ENCODE results near the gene OR6S1. TPM values are rescaled to one million over a fixed set of nuclear protein-coding genes. Genes with fewer than 3 reads are reported as not detected.
"Not testable (repeated sequence)": the region's sequence is repeated elsewhere in the genome, so short reads cannot be mapped to it uniquely, and the experiment has no call there.

OR6S1 gene
- total RNA-seq, 1 donor from 2014 or later, result not detected

- H3K4me3 ChIP-seq (ENCODE audit: low read depth, low read length), result no peak overlapping the region
- no peak for TF ChIP-seq CTCF (IDR thresholded peaks at IDR 0.05; ENCODE audit: insufficient read depth, low read length, poor library complexity, severe bottlenecking)
- H3K27me3 ChIP-seq (ENCODE audit: control insufficient read depth, insufficient read depth, low read length), result peaks cover 8% of the 10 kb centered on the region
- DNase-seq (ENCODE audit: low read depth), result no peak
- no peaks in the 10 kb centered on the region for H3K36me3 ChIP-seq (ENCODE audit: control insufficient read depth, insufficient read depth, low read length)
These were observed 18.6 kb downstream of the OR6S1 start for GRCh38 chr14:20622816-20623291.

- no peak for TF ChIP-seq CTCF (IDR thresholded peaks at IDR 0.05; ENCODE audit: insufficient read depth, low read length, poor library complexity, severe bottlenecking)
- no peak for DNase-seq (ENCODE audit: low read depth)
- no peak overlapping the region for H3K4me3 ChIP-seq (ENCODE audit: low read depth, low read length)
- no peaks in the 10 kb centered on the region for H3K27me3 ChIP-seq (ENCODE audit: control insufficient read depth, insufficient read depth, low read length)
- H3K36me3 ChIP-seq (ENCODE audit: control insufficient read depth, insufficient read depth, low read length), result no peaks in the 10 kb centered on the region
These were observed 20.6 kb downstream of the OR6S1 start for GRCh38 chr14:20620798-20621478.

- not testable (repeated sequence) for H3K36me3 ChIP-seq (ENCODE audit: control insufficient read depth, insufficient read depth, low read length); H3K4me3 ChIP-seq (ENCODE audit: low read depth, low read length); H3K27me3 ChIP-seq (ENCODE audit: control insufficient read depth, insufficient read depth, low read length); DNase-seq (ENCODE audit: low read depth)
These were observed 21.8 kb downstream of the OR6S1 start for GRCh38 chr14:20619688-20620087.

GRCh38 chr14:20618271-20618749 is 23.2 kb downstream of the OR6S1 start:
- Histone ChIP-seq H3K4me3 (ENCODE audit: low read depth, low read length) (no peak overlapping the region), H3K27me3 (ENCODE audit: control insufficient read depth, insufficient read depth, low read length) (no peaks in the 10 kb centered on the region), H3K36me3 (ENCODE audit: control insufficient read depth, insufficient read depth, low read length) (no peaks in the 10 kb centered on the region)
- no peak for DNase-seq (ENCODE audit: low read depth)
- no peak for TF ChIP-seq CTCF (IDR thresholded peaks at IDR 0.05; ENCODE audit: insufficient read depth, low read length, poor library complexity, severe bottlenecking)

GRCh38 chr14:20617138-20618003 is 24.1 kb downstream of the OR6S1 start:
- H3K27me3 ChIP-seq (ENCODE audit: control insufficient read depth, insufficient read depth, low read length), result no peaks in the 10 kb centered on the region
- H3K36me3 ChIP-seq (ENCODE audit: control insufficient read depth, insufficient read depth, low read length), result no peaks in the 10 kb centered on the region
- TF ChIP-seq CTCF (IDR thresholded peaks at IDR 0.05; ENCODE audit: insufficient read depth, low read length, poor library complexity, severe bottlenecking), result no peak
- no peak for DNase-seq (ENCODE audit: low read depth)
- no peak overlapping the region for H3K4me3 ChIP-seq (ENCODE audit: low read depth, low read length)

- H3K4me3 ChIP-seq (ENCODE audit: low read depth, low read length), result no peak overlapping the region
- TF ChIP-seq CTCF (IDR thresholded peaks at IDR 0.05; ENCODE audit: insufficient read depth, low read length, poor library complexity, severe bottlenecking), result no peak
- H3K36me3 ChIP-seq (ENCODE audit: control insufficient read depth, insufficient read depth, low read length), result no peaks in the 10 kb centered on the region
- no peak for DNase-seq (ENCODE audit: low read depth)
- no peaks in the 10 kb centered on the region for H3K27me3 ChIP-seq (ENCODE audit: control insufficient read depth, insufficient read depth, low read length)
These were observed 25.5 kb downstream of the OR6S1 start for GRCh38 chr14:20615996-20616395.

Data from kidney epithelial cell (primary cell).